ENCODE measurements around the gene ACADL.

Gene ACADL

GRCh38 chr2:210228586-210228985 is 3.3 kb upstream of the ACADL start:
- TF ChIP-seq CTCF (IDR thresholded peaks at IDR 0.05; ENCODE audit: low read depth, low read length, missing control alignments): no peak
- DNase-seq (ENCODE audit: low read depth): no peak

GRCh38 chr2:210227290-210228088 is 2.2 kb upstream of the ACADL start:
- no peak for DNase-seq (ENCODE audit: low read depth)
- TF ChIP-seq CTCF (IDR thresholded peaks at IDR 0.05; ENCODE audit: low read depth, low read length, missing control alignments): no peak
- no peak overlapping the region for H3K4me3 ChIP-seq (ENCODE audit: low read depth, low read length)

More at GRCh38 chr2:210228586-210228985, 3.3 kb upstream of the ACADL start:
- no peak overlapping the region for H3K4me3 ChIP-seq (ENCODE audit: low read depth, low read length)

DNA sequence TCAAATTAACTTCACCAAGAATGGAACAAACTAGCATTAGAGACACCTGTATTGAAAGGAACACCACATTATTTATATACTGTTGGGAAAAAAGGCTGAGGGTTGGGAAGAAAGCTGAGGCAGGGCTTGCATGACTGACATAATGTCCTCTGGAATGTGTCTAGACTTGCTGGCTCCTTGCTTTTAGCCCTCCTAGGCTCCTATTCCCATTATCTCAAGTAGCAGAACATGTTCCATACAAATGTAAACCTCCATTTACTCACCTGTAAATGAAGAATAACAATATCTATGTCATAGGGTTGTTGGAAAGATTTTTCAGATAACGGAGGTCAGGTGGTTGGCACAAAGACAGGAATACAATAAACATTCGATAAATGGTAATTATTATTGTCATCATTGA is 976 bp upstream of the ACADL start:
- no peak overlapping the region for H3K4me3 ChIP-seq (ENCODE audit: low read depth, low read length)
- no peak for TF ChIP-seq CTCF (IDR thresholded peaks at IDR 0.05; ENCODE audit: low read depth, low read length, missing control alignments)
- DNase-seq (ENCODE audit: low read depth): no peak

GRCh38 chr2:210224591-210224940 is 681 bp downstream of the ACADL start:
- no peak overlapping the region for H3K4me3 ChIP-seq (ENCODE audit: low read depth, low read length)
- DNase-seq (ENCODE audit: low read depth): no peak
- TF ChIP-seq CTCF (IDR thresholded peaks at IDR 0.05; ENCODE audit: low read depth, low read length, missing control alignments): no peak

- no peak for DNase-seq (ENCODE audit: low read depth)
- no peak for TF ChIP-seq CTCF (IDR thresholded peaks at IDR 0.05; ENCODE audit: low read depth, low read length, missing control alignments)
Observed at GRCh38 chr2:210215120-210215519, 10.1 kb downstream of the ACADL start.

DNA sequence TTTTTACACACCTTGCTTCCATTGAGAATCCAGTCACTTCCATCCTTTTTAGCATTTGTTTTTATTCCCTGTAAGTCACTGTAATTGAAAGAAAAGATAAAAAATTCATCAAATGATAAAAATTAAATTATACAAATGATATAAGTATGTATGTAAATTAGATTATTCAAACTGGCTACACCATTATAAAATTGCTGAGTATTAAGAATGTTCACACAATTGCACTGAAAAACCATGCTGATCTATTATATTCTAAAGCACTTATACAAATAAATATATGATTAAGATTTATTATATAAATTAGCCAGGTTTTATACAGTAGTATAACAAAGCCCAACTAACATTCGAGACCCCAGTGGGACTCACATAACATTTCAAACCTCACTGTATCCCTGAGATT is 15.1 kb downstream of the ACADL start:
- TF ChIP-seq CTCF (IDR thresholded peaks at IDR 0.05; ENCODE audit: low read depth, low read length, missing control alignments): no peak
- DNase-seq (ENCODE audit: low read depth): no peak
- H3K4me3 ChIP-seq (ENCODE audit: low read depth, low read length): no peak overlapping the region

More at GRCh38 chr2:210215120-210215519, 10.1 kb downstream of the ACADL start:
- no peak overlapping the region for H3K4me3 ChIP-seq (ENCODE audit: low read depth, low read length)

DNA sequence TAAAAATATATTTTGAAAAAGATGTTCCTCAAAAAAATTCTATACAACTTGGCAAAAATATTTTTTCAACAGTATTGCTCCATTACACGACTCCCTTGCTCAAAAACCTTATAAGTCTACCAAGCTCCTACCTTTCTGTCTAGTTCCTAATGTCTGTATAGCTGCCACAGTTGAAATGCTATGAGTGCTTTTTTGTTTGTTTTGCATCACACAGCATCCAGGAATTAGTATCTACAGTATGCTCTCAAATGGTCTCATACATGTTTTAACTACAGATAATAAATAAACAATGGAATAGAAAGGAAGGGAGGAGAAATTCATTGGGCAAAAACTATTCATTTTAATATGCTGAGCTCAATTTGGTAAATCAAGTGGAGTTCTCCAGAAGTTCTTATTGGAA is 17.3 kb downstream of the ACADL start:
- no peak for TF ChIP-seq CTCF (IDR thresholded peaks at IDR 0.05; ENCODE audit: low read depth, low read length, missing control alignments)
- H3K4me3 ChIP-seq (ENCODE audit: low read depth, low read length): no peak overlapping the region
- DNase-seq (ENCODE audit: low read depth): no peak

Data from GM12864 (cell line).